ENCODE data around the gene ZNF253. TPM values are rescaled to one million over a fixed set of nuclear protein-coding genes. Genes with fewer than 3 reads are reported as not detected.
"Not testable (repeated sequence)": the region's sequence is repeated elsewhere in the genome, so short reads cannot be mapped to it uniquely, and the experiment has no call there.

ZNF253 gene
- total and polyA plus RNA-seq, 4 donors = 2.7 to 13.5 (median 4.8) TPM

- no peak for ATAC-seq (ENCODE audit: insufficient read depth, low FRiP score)
- Histone ChIP-seq H3K4me3 (no peak overlapping the region), H3K9ac (ENCODE audit: insufficient read depth in 1 of 2, low read length in 2 of 2) (no peak overlapping the region), H3K27me3 (ENCODE audit: control insufficient read depth in 3 of 3, insufficient read depth in 3 of 3, low read length in 2 of 3) (no peaks in the 10 kb centered on the region), H3K9me3 (ENCODE audit: control insufficient read depth in 4 of 4, insufficient read depth in 3 of 4, low read length in 3 of 4) (peaks cover 0 to 26% (median 6%) of the 10 kb centered on the region in 4 donors), H3K4me1 (ENCODE audit: control insufficient read depth in 5 of 5, insufficient read depth in 5 of 5, low read length in 5 of 5) (peaks cover 0 to 2% (median 0%) of the 10 kb centered on the region in 5 donors), H3K36me3 (ENCODE audit: control insufficient read depth in 4 of 4, insufficient read depth in 4 of 4, low read length in 4 of 4) (no peaks in the 10 kb centered on the region), H3K27ac (ENCODE audit: low read depth in 1 of 2, low read length in 1 of 2) (no peak overlapping the region)
- 94 to 96% methylated on average over 11 of the region's 11 CpGs for WGBS, 2 donors
- no peak for DNase-seq
- no peak for TF ChIP-seq CTCF (IDR thresholded peaks at IDR 0.05; ENCODE audit: control extremely low read depth, extremely low read depth)
Measured at GRCh38 chr19:19826875-19827274, 38.8 kb upstream of the ZNF253 start.

DNA sequence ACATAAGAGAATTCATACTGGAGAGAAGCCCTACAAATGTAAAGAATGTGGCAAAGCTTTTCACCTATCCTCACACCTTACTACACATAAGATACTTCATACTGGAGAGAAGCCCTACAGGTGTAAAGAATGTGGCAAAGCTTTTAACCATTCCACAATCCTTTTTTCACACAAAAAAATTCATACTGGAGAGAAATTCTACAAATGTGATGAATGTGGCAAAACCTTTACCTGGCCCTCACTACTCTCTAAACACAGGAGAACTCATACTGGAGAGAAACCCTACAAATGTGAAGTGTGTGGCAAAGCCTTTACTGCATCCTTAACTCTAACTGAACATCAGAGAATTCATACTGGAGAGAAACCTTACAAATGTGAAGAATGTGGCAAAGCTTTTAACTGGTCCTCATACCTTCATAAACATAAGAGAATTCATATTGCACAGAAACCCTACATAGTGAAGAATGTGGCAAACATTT is 30.1 kb upstream of the ZNF253 start:
- H3K4me3 ChIP-seq = no peak overlapping the region
- H3K36me3 ChIP-seq (ENCODE audit: control insufficient read depth in 4 of 4, insufficient read depth in 4 of 4, low read length in 4 of 4) = no peaks in the 10 kb centered on the region
- no peaks in the 10 kb centered on the region for H3K27me3 ChIP-seq (ENCODE audit: control insufficient read depth in 3 of 3, insufficient read depth in 3 of 3, low read length in 2 of 3)
- no peak overlapping the region for H3K27ac ChIP-seq (ENCODE audit: low read depth in 1 of 2, low read length in 1 of 2)
- no peak for TF ChIP-seq CTCF (IDR thresholded peaks at IDR 0.05; ENCODE audit: control extremely low read depth, extremely low read depth)
- no peak for DNase-seq
- no peak for ATAC-seq (ENCODE audit: insufficient read depth, low FRiP score)
- no peaks in the 10 kb centered on the region for H3K4me1 ChIP-seq (ENCODE audit: control insufficient read depth in 5 of 5, insufficient read depth in 5 of 5, low read length in 5 of 5)
- no peak overlapping the region for H3K9ac ChIP-seq (ENCODE audit: insufficient read depth in 1 of 2, low read length in 2 of 2)
- H3K9me3 ChIP-seq (ENCODE audit: control insufficient read depth in 4 of 4, insufficient read depth in 3 of 4, low read length in 3 of 4) = peaks cover 0 to 27% (median 20%) of the 10 kb centered on the region in 4 donors

DNA sequence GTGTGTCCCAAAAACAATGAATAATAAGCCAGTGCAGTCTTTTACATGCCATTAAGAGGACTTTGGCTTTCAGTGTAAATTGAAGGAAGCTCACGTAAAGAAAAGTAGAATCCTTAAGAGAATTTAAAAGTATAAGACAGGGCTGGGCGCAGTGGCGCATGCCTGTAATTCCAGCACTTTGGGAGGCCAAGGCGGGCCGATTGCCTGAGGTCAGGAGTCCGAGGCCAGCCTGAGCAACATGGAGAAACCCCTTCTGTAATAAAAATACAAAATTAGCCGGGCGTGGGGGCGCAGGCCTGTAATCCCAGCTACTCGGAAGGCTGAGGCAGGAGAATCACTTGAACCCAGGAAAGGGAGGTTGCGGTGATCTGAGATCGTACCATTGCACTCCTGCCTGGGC is 17.9 kb upstream of the ZNF253 start:
- Histone ChIP-seq H3K36me3 (ENCODE audit: control insufficient read depth in 4 of 4, insufficient read depth in 4 of 4, low read length in 4 of 4) (no peaks in the 10 kb centered on the region), H3K4me3 (no peak overlapping the region), H3K4me1 (ENCODE audit: control insufficient read depth in 5 of 5, insufficient read depth in 5 of 5, low read length in 5 of 5) (no peaks in the 10 kb centered on the region), H3K27ac (ENCODE audit: low read depth in 1 of 2, low read length in 1 of 2) (no peak overlapping the region), H3K9ac (ENCODE audit: insufficient read depth in 1 of 2, low read length in 2 of 2) (no peak overlapping the region), H3K27me3 (ENCODE audit: control insufficient read depth in 3 of 3, insufficient read depth in 3 of 3, low read length in 2 of 3) (no peaks in the 10 kb centered on the region), H3K9me3 (ENCODE audit: control insufficient read depth in 4 of 4, insufficient read depth in 3 of 4, low read length in 3 of 4) (peaks cover 0 to 19% (median under 1%) of the 10 kb centered on the region in 4 donors)
- no peak for TF ChIP-seq CTCF (IDR thresholded peaks at IDR 0.05; ENCODE audit: control extremely low read depth, extremely low read depth)
- DNase-seq (no peak), ATAC-seq (ENCODE audit: insufficient read depth, low FRiP score) (no peak)
- WGBS, 2 donors = 97 to 98% methylated on average over 12 of the region's 12 CpGs

GRCh38 chr19:19849056-19849455 is 16.6 kb upstream of the ZNF253 start:
- DNase-seq (no peak), ATAC-seq (ENCODE audit: insufficient read depth, low FRiP score) (no peak)
- TF ChIP-seq CTCF (IDR thresholded peaks at IDR 0.05; ENCODE audit: control extremely low read depth, extremely low read depth) = no peak
- Histone ChIP-seq H3K4me1 (ENCODE audit: control insufficient read depth in 5 of 5, insufficient read depth in 5 of 5, low read length in 5 of 5) (no peaks in the 10 kb centered on the region), H3K9me3 (ENCODE audit: control insufficient read depth in 4 of 4, insufficient read depth in 3 of 4, low read length in 3 of 4) (peaks cover 0 to 19% (median 0%) of the 10 kb centered on the region in 4 donors), H3K27me3 (ENCODE audit: control insufficient read depth in 3 of 3, insufficient read depth in 3 of 3, low read length in 2 of 3) (no peaks in the 10 kb centered on the region), H3K9ac (ENCODE audit: insufficient read depth in 1 of 2, low read length in 2 of 2) (no peak overlapping the region), H3K4me3 (no peak overlapping the region), H3K27ac (ENCODE audit: low read depth in 1 of 2, low read length in 1 of 2) (no peak overlapping the region), H3K36me3 (ENCODE audit: control insufficient read depth in 4 of 4, insufficient read depth in 4 of 4, low read length in 4 of 4) (no peaks in the 10 kb centered on the region)
- 93 to 95% methylated on average over 6 of the region's 6 CpGs for WGBS, 2 donors

GRCh38 chr19:19851740-19852139 is 13.9 kb upstream of the ZNF253 start:
- H3K27ac ChIP-seq (ENCODE audit: low read depth in 1 of 2, low read length in 1 of 2) = not testable (repeated sequence)
- 41 to 67% methylated on average over 2 of the region's 2 CpGs for WGBS, 2 donors

More at GRCh38 chr19:19851740-19852139, 13.9 kb upstream of the ZNF253 start:
- not testable (repeated sequence) for DNase-seq; ATAC-seq (ENCODE audit: insufficient read depth, low FRiP score); H3K27me3 ChIP-seq (ENCODE audit: control insufficient read depth in 3 of 3, insufficient read depth in 3 of 3, low read length in 2 of 3); H3K4me3 ChIP-seq; H3K36me3 ChIP-seq (ENCODE audit: control insufficient read depth in 4 of 4, insufficient read depth in 4 of 4, low read length in 4 of 4); H3K4me1 ChIP-seq (ENCODE audit: control insufficient read depth in 5 of 5, insufficient read depth in 5 of 5, low read length in 5 of 5); H3K9me3 ChIP-seq (ENCODE audit: control insufficient read depth in 4 of 4, insufficient read depth in 3 of 4, low read length in 3 of 4); H3K9ac ChIP-seq (ENCODE audit: insufficient read depth in 1 of 2, low read length in 2 of 2)
